Measurements from ENCODE around the gene WDR72. TPM values are rescaled to one million over a fixed set of nuclear protein-coding genes. Genes with fewer than 3 reads are reported as not detected.

Gene WDR72
- total and polyA plus RNA-seq, 2 donors (not counting 1 experiment from before 2014, with no cell fraction given) = not detected

DNA sequence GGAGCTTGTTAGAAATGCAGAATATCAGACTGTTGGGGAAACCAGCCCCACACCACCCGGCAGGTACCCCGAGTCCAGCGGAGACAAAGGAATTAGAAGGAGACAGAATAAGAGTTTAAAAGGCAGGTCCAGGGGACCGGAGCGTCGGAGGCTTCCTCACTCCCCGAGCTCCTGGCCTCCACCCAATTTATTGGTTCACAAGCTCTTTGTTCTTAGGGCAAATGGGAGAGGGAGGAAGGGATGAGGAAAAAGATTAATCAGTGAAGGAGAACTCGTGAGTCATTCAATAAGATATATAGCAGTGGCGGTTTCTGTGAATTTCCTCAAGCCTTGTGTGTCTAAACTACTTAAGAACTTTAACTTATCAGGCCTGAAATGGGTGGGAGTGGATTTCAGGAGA lies 32.1 kb upstream of the WDR72 start:
- Histone ChIP-seq H4K20me1 (ENCODE audit: control insufficient read depth, insufficient read depth, low read length, poor library complexity, severe bottlenecking) (no peaks in the 10 kb centered on the region), H3K9ac (ENCODE audit: low read length) (no peak overlapping the region), H3K27ac (ENCODE audit: low read length in 2 of 2) (no peak overlapping the region), H3K27me3 (replicated peaks in 1 of 4; ENCODE audit: control extremely low read depth in 1 of 4, control insufficient read depth in 3 of 4, insufficient read depth in 4 of 4, low read length in 3 of 4) (no peaks in the 10 kb centered on the region), H3K36me3 (replicated peaks in 1 of 2; ENCODE audit: control extremely low read depth in 1 of 2, control insufficient read depth in 1 of 2, extremely low read depth in 1 of 2, insufficient read depth in 2 of 2, low read length in 1 of 2) (no peaks in the 10 kb centered on the region), H3K4me2 (replicated peaks; ENCODE audit: low read depth, low read length, poor library complexity, severe bottlenecking) (no peak overlapping the region), H2AFZ (ENCODE audit: insufficient read depth, low read depth, low read length, poor library complexity, severe bottlenecking) (no peak overlapping the region), H3K4me3 (ENCODE audit: control extremely low read depth in 1 of 5, extremely low read depth in 1 of 5, insufficient read depth in 1 of 5, low read depth in 2 of 5, low read length in 4 of 5) (no peak overlapping the region), H3K4me1 (ENCODE audit: control insufficient read depth in 2 of 2, insufficient read depth in 2 of 2, low read length in 2 of 2) (no peaks in the 10 kb centered on the region), H3K79me2 (ENCODE audit: control insufficient read depth, insufficient read depth, low read length) (no peaks in the 10 kb centered on the region), H3K9me3 (ENCODE audit: control extremely low read depth in 1 of 3, control insufficient read depth in 2 of 3, insufficient read depth in 1 of 3, low read length in 2 of 3) (no peaks in the 10 kb centered on the region)
- ATAC-seq (ENCODE audit: low read depth) (no peak), DNase-seq (no peak)
- ChIA-PET CTCF (no interaction called here), POLR2A (no interaction called here)
- no peak overlapping the region for H3K27ac Mint-ChIP-seq
- no peaks in the 10 kb centered on the region for H3K4me1 Mint-ChIP-seq
- H3K9me3 Mint-ChIP-seq (ENCODE audit: insufficient read depth) = no peaks in the 10 kb centered on the region
- no peak overlapping the region for H3K4me3 Mint-ChIP-seq
- TF ChIP-seq, protein P1, sequence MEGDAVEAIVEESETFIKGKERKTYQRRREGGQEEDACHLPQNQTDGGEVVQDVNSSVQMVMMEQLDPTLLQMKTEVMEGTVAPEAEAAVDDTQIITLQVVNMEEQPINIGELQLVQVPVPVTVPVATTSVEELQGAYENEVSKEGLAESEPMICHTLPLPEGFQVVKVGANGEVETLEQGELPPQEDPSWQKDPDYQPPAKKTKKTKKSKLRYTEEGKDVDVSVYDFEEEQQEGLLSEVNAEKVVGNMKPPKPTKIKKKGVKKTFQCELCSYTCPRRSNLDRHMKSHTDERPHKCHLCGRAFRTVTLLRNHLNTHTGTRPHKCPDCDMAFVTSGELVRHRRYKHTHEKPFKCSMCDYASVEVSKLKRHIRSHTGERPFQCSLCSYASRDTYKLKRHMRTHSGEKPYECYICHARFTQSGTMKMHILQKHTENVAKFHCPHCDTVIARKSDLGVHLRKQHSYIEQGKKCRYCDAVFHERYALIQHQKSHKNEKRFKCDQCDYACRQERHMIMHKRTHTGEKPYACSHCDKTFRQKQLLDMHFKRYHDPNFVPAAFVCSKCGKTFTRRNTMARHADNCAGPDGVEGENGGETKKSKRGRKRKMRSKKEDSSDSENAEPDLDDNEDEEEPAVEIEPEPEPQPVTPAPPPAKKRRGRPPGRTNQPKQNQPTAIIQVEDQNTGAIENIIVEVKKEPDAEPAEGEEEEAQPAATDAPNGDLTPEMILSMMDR (IDR thresholded peaks at IDR 0.05) = no peak
- no peak for TF ChIP-seq EZH2 (IDR thresholded peaks at IDR 0.05; ENCODE audit: borderline replicate concordance, insufficient read depth, low read depth, low read length, poor library complexity, severe bottlenecking)
- no CpG with 5 or more reads among the region's 9 CpGs for WGBS (ENCODE audit: insufficient coverage)
- intact Hi-C loops (cut with micrococcal nuclease) = no loop called here
- peaks cover 3% of the 10 kb centered on the region for H3K27me3 Mint-ChIP-seq

DNA sequence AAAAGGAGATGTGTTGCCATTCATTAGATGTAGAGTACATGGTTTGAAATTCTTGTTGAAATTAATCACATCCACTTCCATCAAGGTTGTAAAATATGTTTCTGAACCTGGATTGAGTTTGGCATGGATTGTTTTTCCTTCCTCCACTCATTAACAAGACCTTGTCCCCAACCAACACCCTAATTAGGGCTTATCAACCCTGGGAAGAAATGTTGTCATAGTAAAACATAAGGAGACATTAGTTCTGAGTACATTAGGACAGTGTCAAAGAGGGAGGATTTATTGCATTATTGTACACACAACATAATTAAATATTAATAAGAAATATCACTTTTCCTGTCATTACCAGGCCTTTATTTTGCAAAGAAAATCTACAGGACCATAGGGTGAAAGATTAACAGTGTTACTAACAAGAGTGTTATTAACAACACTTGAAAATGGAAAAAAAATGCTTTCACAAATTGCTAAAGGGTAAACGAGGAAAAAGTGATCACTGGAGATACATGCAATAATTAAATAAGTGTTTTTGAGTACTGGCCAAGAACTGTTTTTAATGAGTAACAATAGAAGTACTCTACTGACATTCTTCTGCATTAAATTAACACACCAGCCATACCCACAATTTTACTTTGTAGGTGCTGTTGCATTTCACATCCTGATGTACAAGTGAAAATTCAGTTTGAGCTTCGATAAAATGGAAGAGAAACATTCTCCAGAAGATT lies 30.4 kb upstream of the WDR72 start:
- peaks cover 3% of the 10 kb centered on the region for H3K27me3 Mint-ChIP-seq
- no peak overlapping the region for H3K27ac Mint-ChIP-seq
- Histone ChIP-seq H3K9ac (ENCODE audit: low read length) (no peak overlapping the region), H2AFZ (ENCODE audit: insufficient read depth, low read depth, low read length, poor library complexity, severe bottlenecking) (no peak overlapping the region), H3K27me3 (replicated peaks in 1 of 4; ENCODE audit: control extremely low read depth in 1 of 4, control insufficient read depth in 3 of 4, insufficient read depth in 4 of 4, low read length in 3 of 4) (no peaks in the 10 kb centered on the region), H3K4me2 (replicated peaks; ENCODE audit: low read depth, low read length, poor library complexity, severe bottlenecking) (no peak overlapping the region), H3K9me3 (ENCODE audit: control extremely low read depth in 1 of 3, control insufficient read depth in 2 of 3, insufficient read depth in 1 of 3, low read length in 2 of 3) (no peaks in the 10 kb centered on the region), H3K4me3 (ENCODE audit: control extremely low read depth in 1 of 5, extremely low read depth in 1 of 5, insufficient read depth in 1 of 5, low read depth in 2 of 5, low read length in 4 of 5) (no peak overlapping the region), H3K36me3 (replicated peaks in 1 of 2; ENCODE audit: control extremely low read depth in 1 of 2, control insufficient read depth in 1 of 2, extremely low read depth in 1 of 2, insufficient read depth in 2 of 2, low read length in 1 of 2) (no peaks in the 10 kb centered on the region), H3K27ac (ENCODE audit: low read length in 2 of 2) (no peak overlapping the region), H3K79me2 (ENCODE audit: control insufficient read depth, insufficient read depth, low read length) (no peaks in the 10 kb centered on the region), H3K4me1 (ENCODE audit: control insufficient read depth in 2 of 2, insufficient read depth in 2 of 2, low read length in 2 of 2) (no peaks in the 10 kb centered on the region), H4K20me1 (ENCODE audit: control insufficient read depth, insufficient read depth, low read length, poor library complexity, severe bottlenecking) (no peaks in the 10 kb centered on the region)
- no peak for DNase-seq
- ChIA-PET CTCF (no interaction called here), POLR2A (no interaction called here)
- H3K4me3 Mint-ChIP-seq = no peak overlapping the region
- intact Hi-C loops (cut with micrococcal nuclease) = no loop called here
- no peak for ATAC-seq (ENCODE audit: low read depth)
- TF ChIP-seq, protein P1 (IDR thresholded peaks at IDR 0.05) = no peak
- TF ChIP-seq EZH2 (IDR thresholded peaks at IDR 0.05; ENCODE audit: borderline replicate concordance, insufficient read depth, low read depth, low read length, poor library complexity, severe bottlenecking) = no peak
- H3K9me3 Mint-ChIP-seq (ENCODE audit: insufficient read depth) = no peaks in the 10 kb centered on the region
- no CpG with 5 or more reads among the region's 2 CpGs for WGBS (ENCODE audit: insufficient coverage)
- no peaks in the 10 kb centered on the region for H3K4me1 Mint-ChIP-seq

Data from B cell (primary cell).